HEK293 (cell line): ENCODE data around the gene TESK1.

ENCODE experiments used
- GLIS2 ChIP-seq: fragments of 450-650 bp; formaldehyde crosslinking; IDR thresholded peaks from 2 replicates; pipeline ENCODE4 v1.5.1; 2016; ENCODE audit warnings: missing biosample characterization, missing genetic modification characterization
- KLF16 ChIP-seq: fragments of 450-650 bp; formaldehyde crosslinking; IDR thresholded peaks from 2 replicates; pipeline ENCODE4 v1.5.1; 2017; ENCODE audit warnings: missing biosample characterization, missing genetic modification characterization
- ZBTB48 ChIP-seq: fragments of 450-650 bp; formaldehyde crosslinking; IDR thresholded peaks from 2 replicates; pipeline ENCODE4 v1.5.1; 2016; ENCODE audit warnings: missing biosample characterization, missing genetic modification characterization
- ZNF133 ChIP-seq: fragments of 450-650 bp; formaldehyde crosslinking; IDR thresholded peaks from 2 replicates; pipeline ENCODE4 v1.5.1; 2016; ENCODE audit warnings: missing biosample characterization, missing genetic modification characterization
- ZNF138 ChIP-seq: fragments of 450-650 bp; formaldehyde crosslinking; IDR thresholded peaks from 2 replicates; pipeline ENCODE4 v1.5.1; 2016; ENCODE audit warnings: missing biosample characterization, missing genetic modification characterization, borderline replicate concordance
- ZNF16 ChIP-seq: fragments of 450-650 bp; formaldehyde crosslinking; IDR thresholded peaks from 2 replicates; pipeline ENCODE4 v1.5.1; 2016; ENCODE audit warnings: low read depth, missing biosample characterization, missing genetic modification characterization
- ZNF175 ChIP-seq: fragments of 450-650 bp; formaldehyde crosslinking; IDR thresholded peaks from 2 replicates; pipeline ENCODE4 v1.5.1; 2016; ENCODE audit warnings: missing biosample characterization, missing genetic modification characterization
- ZNF184 ChIP-seq: fragments of 450-650 bp; IDR thresholded peaks from 2 replicates; pipeline ENCODE4 v1.5.1; 2018; ENCODE audit warnings: missing biosample characterization, mild to moderate bottlenecking, missing genetic modification characterization
- ZNF19 ChIP-seq: fragments of 450-650 bp; formaldehyde crosslinking; IDR thresholded peaks from 2 replicates; pipeline ENCODE4; 2016; ENCODE audit warnings: missing biosample characterization, missing genetic modification characterization, low read depth
- ZNF202 ChIP-seq: fragments of 450-650 bp; formaldehyde crosslinking; IDR thresholded peaks from 2 replicates; pipeline ENCODE4 v1.5.1; 2016; ENCODE audit warnings: missing biosample characterization, missing genetic modification characterization, borderline replicate concordance
- ZNF211 ChIP-seq: fragments of 450-650 bp; formaldehyde crosslinking; IDR thresholded peaks from 2 replicates; pipeline ENCODE4 v1.5.1; 2016; ENCODE audit warnings: low read depth, missing biosample characterization, missing genetic modification characterization
- ZNF214 ChIP-seq: fragments of 450-650 bp; formaldehyde crosslinking; IDR thresholded peaks from 2 replicates; pipeline ENCODE4 v1.5.1; 2017; ENCODE audit warnings: missing biosample characterization, mild to moderate bottlenecking, missing genetic modification characterization, borderline replicate concordance
- ZNF239 ChIP-seq: fragments of 450-650 bp; formaldehyde crosslinking; IDR thresholded peaks from 2 replicates; pipeline ENCODE4 v1.5.1; 2016; ENCODE audit warnings: missing biosample characterization, missing genetic modification characterization
- ZNF274 ChIP-seq, 2 experiments: fragments of 200-500 bp in 1 of 2; fragments of 450-650 bp in 1 of 2; sonication (Bioruptor generic) in 1 of 2; formaldehyde crosslinking in 1 of 2; IDR thresholded peaks; 2 replicates each; pipeline versions ENCODE4 v1.5.1 to v1.6.1; 2014 to 2016; ENCODE audit warnings: borderline replicate concordance in 1 of 2, inconsistent platforms in 1 of 2, low read length in 1 of 2, missing biosample characterization in 1 of 2, missing genetic modification characterization in 1 of 2
- ZNF366 ChIP-seq: fragments of 450-650 bp; formaldehyde crosslinking; conservative IDR thresholded peaks from 2 replicates; pipeline ENCODE4 v1.5.1; 2016; ENCODE audit warnings: missing biosample characterization, missing genetic modification characterization
- ZNF394 ChIP-seq: fragments of 450-650 bp; formaldehyde crosslinking; IDR thresholded peaks from 2 replicates; pipeline ENCODE4 v1.5.1; 2016; ENCODE audit warnings: missing biosample characterization, missing genetic modification characterization, mild to moderate bottlenecking, moderate library complexity, borderline replicate concordance
- ZNF530 ChIP-seq: fragments of 450-650 bp; formaldehyde crosslinking; IDR thresholded peaks from 2 replicates; pipeline ENCODE4 v1.5.1; 2016; ENCODE audit warnings: low read depth, missing biosample characterization, missing genetic modification characterization
- ZNF549 ChIP-seq: fragments of 450-650 bp; IDR thresholded peaks from 2 replicates; pipeline ENCODE4 v1.5.1; 2018; ENCODE audit warnings: missing biosample characterization, missing genetic modification characterization, mild to moderate bottlenecking, inconsistent platforms, moderate library complexity
- ZNF558 ChIP-seq: fragments of 450-650 bp; formaldehyde crosslinking; IDR thresholded peaks from 2 replicates; pipeline ENCODE4 v1.5.1; 2016; ENCODE audit warnings: missing biosample characterization, missing genetic modification characterization
- ZNF600 ChIP-seq: fragments of 450-650 bp; formaldehyde crosslinking; IDR thresholded peaks from 2 replicates; pipeline ENCODE4 v1.5.1; 2016; ENCODE audit warnings: missing biosample characterization, missing genetic modification characterization
- ZNF792 ChIP-seq: fragments of 450-650 bp; formaldehyde crosslinking; IDR thresholded peaks from 2 replicates; pipeline ENCODE4 v1.5.1; 2016; ENCODE audit warnings: missing biosample characterization, missing genetic modification characterization
- ZSCAN30 ChIP-seq: fragments of 450-650 bp; IDR thresholded peaks from 2 replicates; pipeline ENCODE4 v1.5.1; 2018; ENCODE audit warnings: missing biosample characterization, mild to moderate bottlenecking, missing genetic modification characterization, moderate library complexity
- TF ChIP-seq, protein P1 (sequence below): fragments of 450-650 bp; formaldehyde crosslinking; conservative IDR thresholded peaks from 2 replicates; pipeline ENCODE4 v1.5.1; 2016; ENCODE audit warnings: low read depth, missing biosample characterization, missing genetic modification characterization
- TF ChIP-seq, protein P2 (sequence below): fragments of 450-650 bp; formaldehyde crosslinking; IDR thresholded peaks from 2 replicates; pipeline ENCODE4 v1.5.1; 2017; ENCODE audit warnings: missing biosample characterization, missing genetic modification characterization
- TF ChIP-seq, protein P3 (sequence below): fragments of 450-650 bp; formaldehyde crosslinking; IDR thresholded peaks from 2 replicates; pipeline ENCODE4; 2016; ENCODE audit warnings: missing biosample characterization, missing genetic modification characterization
- TF ChIP-seq, protein P4 (sequence below): fragments of 450-650 bp; formaldehyde crosslinking; IDR thresholded peaks from 2 replicates; pipeline ENCODE4 v1.5.1; 2016; ENCODE audit warnings: missing biosample characterization, missing genetic modification characterization, borderline replicate concordance

Gene TESK1

DNA sequence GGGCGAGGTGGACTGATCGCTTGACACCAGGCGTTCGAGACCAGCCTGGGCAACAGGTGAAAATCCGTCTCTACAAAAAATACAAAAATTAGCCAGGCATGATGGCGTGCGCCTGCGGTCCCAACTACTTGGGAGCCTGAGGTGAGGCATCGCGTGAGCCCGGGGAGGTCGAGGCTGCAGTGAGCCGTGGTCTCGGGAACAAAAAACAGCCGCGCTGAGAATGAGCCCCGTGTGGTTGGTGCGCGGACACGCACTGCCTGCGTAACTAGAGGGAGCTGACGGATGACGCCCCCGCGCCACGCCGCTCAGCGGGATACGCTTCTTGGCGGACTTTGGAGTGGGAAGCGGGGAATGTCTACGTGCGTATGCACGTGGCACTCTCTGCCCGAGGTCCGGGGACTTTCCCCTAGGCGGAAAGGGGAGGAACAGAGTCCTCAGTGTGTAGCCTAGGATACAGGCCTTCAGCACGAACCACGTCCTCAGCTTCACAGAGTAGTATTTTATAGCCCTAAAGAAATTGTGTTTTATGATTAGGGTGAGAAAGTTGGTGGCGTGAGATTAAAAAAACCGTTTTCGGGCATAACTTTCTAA, 52.6 kb downstream of the TESK1 start, which contains the start of gene RMRP (continued):
- peak; percentile 97 for TF ChIP-seq GLIS2
- TF ChIP-seq ZNF133: no peak
- no peak for TF ChIP-seq ZNF138 (tag by site-specific recombination)
- peak; percentile 54; the same call in 1 of the 2 replicates for TF ChIP-seq ZNF366 (tag by site-specific recombination)
- TF ChIP-seq, protein P1, sequence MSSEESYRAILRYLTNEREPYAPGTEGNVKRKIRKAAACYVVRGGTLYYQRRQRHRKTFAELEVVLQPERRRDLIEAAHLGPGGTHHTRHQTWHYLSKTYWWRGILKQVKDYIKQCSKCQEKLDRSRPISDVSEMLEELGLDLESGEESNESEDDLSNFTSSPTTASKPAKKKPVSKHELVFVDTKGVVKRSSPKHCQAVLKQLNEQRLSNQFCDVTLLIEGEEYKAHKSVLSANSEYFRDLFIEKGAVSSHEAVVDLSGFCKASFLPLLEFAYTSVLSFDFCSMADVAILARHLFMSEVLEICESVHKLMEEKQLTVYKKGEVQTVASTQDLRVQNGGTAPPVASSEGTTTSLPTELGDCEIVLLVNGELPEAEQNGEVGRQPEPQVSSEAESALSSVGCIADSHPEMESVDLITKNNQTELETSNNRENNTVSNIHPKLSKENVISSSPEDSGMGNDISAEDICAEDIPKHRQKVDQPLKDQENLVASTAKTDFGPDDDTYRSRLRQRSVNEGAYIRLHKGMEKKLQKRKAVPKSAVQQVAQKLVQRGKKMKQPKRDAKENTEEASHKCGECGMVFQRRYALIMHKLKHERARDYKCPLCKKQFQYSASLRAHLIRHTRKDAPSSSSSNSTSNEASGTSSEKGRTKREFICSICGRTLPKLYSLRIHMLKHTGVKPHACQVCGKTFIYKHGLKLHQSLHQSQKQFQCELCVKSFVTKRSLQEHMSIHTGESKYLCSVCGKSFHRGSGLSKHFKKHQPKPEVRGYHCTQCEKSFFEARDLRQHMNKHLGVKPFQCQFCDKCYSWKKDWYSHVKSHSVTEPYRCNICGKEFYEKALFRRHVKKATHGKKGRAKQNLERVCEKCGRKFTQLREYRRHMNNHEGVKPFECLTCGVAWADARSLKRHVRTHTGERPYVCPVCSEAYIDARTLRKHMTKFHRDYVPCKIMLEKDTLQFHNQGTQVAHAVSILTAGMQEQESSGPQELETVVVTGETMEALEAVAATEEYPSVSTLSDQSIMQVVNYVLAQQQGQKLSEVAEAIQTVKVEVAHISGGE (tag by site-specific recombination): peak; percentile 63
- TF ChIP-seq, protein P2, sequence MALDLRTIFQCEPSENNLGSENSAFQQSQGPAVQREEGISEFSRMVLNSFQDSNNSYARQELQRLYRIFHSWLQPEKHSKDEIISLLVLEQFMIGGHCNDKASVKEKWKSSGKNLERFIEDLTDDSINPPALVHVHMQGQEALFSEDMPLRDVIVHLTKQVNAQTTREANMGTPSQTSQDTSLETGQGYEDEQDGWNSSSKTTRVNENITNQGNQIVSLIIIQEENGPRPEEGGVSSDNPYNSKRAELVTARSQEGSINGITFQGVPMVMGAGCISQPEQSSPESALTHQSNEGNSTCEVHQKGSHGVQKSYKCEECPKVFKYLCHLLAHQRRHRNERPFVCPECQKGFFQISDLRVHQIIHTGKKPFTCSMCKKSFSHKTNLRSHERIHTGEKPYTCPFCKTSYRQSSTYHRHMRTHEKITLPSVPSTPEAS (tag by site-specific recombination): no peak
- TF ChIP-seq ZNF211: no peak
- TF ChIP-seq KLF16 (tag by site-specific recombination): peak; percentile 97
- peak; percentile 94 for TF ChIP-seq ZNF600 (tag by site-specific recombination)
- TF ChIP-seq ZNF19: no peak
- TF ChIP-seq ZNF175 (tag by site-specific recombination): no peak
- no peak for TF ChIP-seq ZNF549 (tag by site-specific recombination)
- no peak for TF ChIP-seq ZNF530
- TF ChIP-seq ZNF239 (tag by site-specific recombination): no peak
- TF ChIP-seq ZNF202 (tag by site-specific recombination): no peak
- no peak for TF ChIP-seq ZNF274 (IDR thresholded peaks at IDR 0.05; ENCODE audit: low read length)
- TF ChIP-seq ZNF274 (tag by site-specific recombination; IDR thresholded peaks at IDR 0.05; ENCODE audit: borderline replicate concordance): no peak
- TF ChIP-seq ZNF394: peak; percentile 75; the same call in 1 of the 2 replicates
- no peak for TF ChIP-seq ZNF558
- no peak for TF ChIP-seq ZNF214 (tag by site-specific recombination)
- TF ChIP-seq, protein P3, sequence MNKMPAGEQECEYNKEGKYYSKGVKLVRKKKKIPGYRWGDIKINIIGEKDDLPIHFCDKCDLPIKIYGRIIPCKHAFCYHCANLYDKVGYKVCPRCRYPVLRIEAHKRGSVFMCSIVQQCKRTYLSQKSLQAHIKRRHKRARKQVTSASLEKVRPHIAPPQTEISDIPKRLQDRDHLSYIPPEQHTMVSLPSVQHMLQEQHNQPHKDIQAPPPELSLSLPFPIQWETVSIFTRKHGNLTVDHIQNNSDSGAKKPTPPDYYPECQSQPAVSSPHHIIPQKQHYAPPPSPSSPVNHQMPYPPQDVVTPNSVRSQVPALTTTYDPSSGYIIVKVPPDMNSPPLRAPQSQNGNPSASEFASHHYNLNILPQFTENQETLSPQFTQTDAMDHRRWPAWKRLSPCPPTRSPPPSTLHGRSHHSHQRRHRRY (tag by site-specific recombination): no peak
- TF ChIP-seq ZNF184 (tag by site-specific recombination): peak; percentile 43; the same call in 1 of the 2 replicates
- TF ChIP-seq ZNF16: 0 out of 2 replicates have a peak, but pooled peaks have one; percentile 42
- peak; percentile 69; the same call in 1 of the 2 replicates for TF ChIP-seq ZBTB48 (tag by site-specific recombination)
- peak; percentile 83 for TF ChIP-seq ZNF792 (tag by site-specific recombination)
- TF ChIP-seq, protein P4, sequence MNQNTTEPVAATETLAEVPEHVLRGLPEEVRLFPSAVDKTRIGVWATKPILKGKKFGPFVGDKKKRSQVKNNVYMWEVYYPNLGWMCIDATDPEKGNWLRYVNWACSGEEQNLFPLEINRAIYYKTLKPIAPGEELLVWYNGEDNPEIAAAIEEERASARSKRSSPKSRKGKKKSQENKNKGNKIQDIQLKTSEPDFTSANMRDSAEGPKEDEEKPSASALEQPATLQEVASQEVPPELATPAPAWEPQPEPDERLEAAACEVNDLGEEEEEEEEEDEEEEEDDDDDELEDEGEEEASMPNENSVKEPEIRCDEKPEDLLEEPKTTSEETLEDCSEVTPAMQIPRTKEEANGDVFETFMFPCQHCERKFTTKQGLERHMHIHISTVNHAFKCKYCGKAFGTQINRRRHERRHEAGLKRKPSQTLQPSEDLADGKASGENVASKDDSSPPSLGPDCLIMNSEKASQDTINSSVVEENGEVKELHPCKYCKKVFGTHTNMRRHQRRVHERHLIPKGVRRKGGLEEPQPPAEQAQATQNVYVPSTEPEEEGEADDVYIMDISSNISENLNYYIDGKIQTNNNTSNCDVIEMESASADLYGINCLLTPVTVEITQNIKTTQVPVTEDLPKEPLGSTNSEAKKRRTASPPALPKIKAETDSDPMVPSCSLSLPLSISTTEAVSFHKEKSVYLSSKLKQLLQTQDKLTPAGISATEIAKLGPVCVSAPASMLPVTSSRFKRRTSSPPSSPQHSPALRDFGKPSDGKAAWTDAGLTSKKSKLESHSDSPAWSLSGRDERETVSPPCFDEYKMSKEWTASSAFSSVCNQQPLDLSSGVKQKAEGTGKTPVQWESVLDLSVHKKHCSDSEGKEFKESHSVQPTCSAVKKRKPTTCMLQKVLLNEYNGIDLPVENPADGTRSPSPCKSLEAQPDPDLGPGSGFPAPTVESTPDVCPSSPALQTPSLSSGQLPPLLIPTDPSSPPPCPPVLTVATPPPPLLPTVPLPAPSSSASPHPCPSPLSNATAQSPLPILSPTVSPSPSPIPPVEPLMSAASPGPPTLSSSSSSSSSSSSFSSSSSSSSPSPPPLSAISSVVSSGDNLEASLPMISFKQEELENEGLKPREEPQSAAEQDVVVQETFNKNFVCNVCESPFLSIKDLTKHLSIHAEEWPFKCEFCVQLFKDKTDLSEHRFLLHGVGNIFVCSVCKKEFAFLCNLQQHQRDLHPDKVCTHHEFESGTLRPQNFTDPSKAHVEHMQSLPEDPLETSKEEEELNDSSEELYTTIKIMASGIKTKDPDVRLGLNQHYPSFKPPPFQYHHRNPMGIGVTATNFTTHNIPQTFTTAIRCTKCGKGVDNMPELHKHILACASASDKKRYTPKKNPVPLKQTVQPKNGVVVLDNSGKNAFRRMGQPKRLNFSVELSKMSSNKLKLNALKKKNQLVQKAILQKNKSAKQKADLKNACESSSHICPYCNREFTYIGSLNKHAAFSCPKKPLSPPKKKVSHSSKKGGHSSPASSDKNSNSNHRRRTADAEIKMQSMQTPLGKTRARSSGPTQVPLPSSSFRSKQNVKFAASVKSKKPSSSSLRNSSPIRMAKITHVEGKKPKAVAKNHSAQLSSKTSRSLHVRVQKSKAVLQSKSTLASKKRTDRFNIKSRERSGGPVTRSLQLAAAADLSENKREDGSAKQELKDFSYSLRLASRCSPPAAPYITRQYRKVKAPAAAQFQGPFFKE (tag by site-specific recombination): no peak
- peak; percentile 59; the same call in 1 of the 2 replicates for TF ChIP-seq ZSCAN30 (tag by site-specific recombination)
